GM19467 (cell line): Measurements from ENCODE around the gene REEP2.
"Not testable (repeated sequence)": the region's sequence is repeated elsewhere in the genome, so short reads cannot be mapped to it uniquely, and the experiment has no call there.

Experiments
- ATAC-seq: cut with Tn5 transposase; IDR thresholded peaks from one replicate; pipeline ENCODE4 v1.9.1; 2021; ENCODE audit warnings: mild to moderate bottlenecking, moderate library complexity; ENCODE audit not compliant: unreplicated experiment

The REEP2 gene

GRCh38 chr5:138466125-138466899 lies 27.5 kb downstream of the REEP2 start:
- ATAC-seq: no peak

- ATAC-seq: no peak
Measured at GRCh38 chr5:138466900-138467710, 28.2 kb downstream of the REEP2 start.

- no peak for ATAC-seq
Measured at GRCh38 chr5:138467711-138468132, 28.9 kb downstream of the REEP2 start.

GRCh38 chr5:138468133-138468965 lies 29.5 kb downstream of the REEP2 start:
- no peak for ATAC-seq

GRCh38 chr5:138468966-138469539 lies 30.2 kb downstream of the REEP2 start:
- ATAC-seq: no peak

GRCh38 chr5:138469540-138470321 lies 30.9 kb downstream of the REEP2 start:
- ATAC-seq: no peak

- ATAC-seq: no peak
Measured at GRCh38 chr5:138470322-138471051, 31.6 kb downstream of the REEP2 start.

- no peak for ATAC-seq
Measured at GRCh38 chr5:138471052-138471361, 32.1 kb downstream of the REEP2 start.

- no peak for ATAC-seq
Measured at GRCh38 chr5:138472353-138472752, 33.5 kb downstream of the REEP2 start.

GRCh38 chr5:138473151-138473550 lies 34.3 kb downstream of the REEP2 start:
- ATAC-seq: not testable (repeated sequence)

GRCh38 chr5:138476918-138477317 lies 38.1 kb downstream of the REEP2 start:
- no peak for ATAC-seq

- ATAC-seq: no peak
Measured at GRCh38 chr5:138482638-138483037, 43.8 kb downstream of the REEP2 start.

GRCh38 chr5:138488481-138488945 lies 49.7 kb downstream of the REEP2 start:
- no peak for ATAC-seq

GRCh38 chr5:138489683-138490061 lies 50.8 kb downstream of the REEP2 start:
- no peak for ATAC-seq

GRCh38 chr5:138490648-138491283 lies 51.9 kb downstream of the REEP2 start:
- ATAC-seq: no peak

GRCh38 chr5:138491284-138491648 lies 52.4 kb downstream of the REEP2 start:
- no peak for ATAC-seq

GRCh38 chr5:138491669-138492559 lies 53.1 kb downstream of the REEP2 start:
- peak; percentile 99 for ATAC-seq

- no peak for ATAC-seq
Measured at GRCh38 chr5:138492560-138493045, 53.7 kb downstream of the REEP2 start.
